ENCODE measurements around the gene WNT11.

DNA sequence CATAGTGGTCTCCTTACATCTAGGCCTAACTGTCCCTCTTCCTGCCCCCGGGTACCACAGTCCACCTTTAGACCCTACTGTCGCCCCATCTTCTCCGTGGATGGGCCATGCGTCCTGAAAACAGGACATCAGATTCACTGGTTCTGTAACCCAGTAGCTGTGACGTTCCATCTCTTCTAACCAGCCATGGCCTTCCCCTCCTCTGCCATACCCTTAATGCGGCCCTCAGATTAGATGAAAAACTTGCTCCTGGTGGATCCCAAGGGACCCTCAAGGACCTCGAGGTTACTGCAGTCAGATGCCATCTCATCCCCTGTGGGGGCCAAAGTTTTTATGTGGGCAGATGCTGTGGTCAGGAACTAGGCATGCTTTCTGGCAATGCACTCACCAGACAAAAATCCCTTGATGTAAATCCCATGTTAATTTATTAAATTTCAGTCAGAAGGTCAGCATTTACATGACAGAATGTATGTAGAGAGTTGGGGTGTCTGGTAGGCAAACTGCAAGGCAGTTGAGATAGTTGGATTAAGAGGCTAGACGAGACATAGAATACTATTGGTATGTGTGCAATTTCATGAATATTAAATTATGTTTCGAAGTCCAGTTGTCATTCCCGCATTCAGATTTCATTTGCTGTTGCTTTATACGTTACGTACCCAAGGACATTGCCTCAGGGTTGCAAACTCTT is 64.3 kb downstream of the WNT11 start:
- TF ChIP-seq, protein P1, sequence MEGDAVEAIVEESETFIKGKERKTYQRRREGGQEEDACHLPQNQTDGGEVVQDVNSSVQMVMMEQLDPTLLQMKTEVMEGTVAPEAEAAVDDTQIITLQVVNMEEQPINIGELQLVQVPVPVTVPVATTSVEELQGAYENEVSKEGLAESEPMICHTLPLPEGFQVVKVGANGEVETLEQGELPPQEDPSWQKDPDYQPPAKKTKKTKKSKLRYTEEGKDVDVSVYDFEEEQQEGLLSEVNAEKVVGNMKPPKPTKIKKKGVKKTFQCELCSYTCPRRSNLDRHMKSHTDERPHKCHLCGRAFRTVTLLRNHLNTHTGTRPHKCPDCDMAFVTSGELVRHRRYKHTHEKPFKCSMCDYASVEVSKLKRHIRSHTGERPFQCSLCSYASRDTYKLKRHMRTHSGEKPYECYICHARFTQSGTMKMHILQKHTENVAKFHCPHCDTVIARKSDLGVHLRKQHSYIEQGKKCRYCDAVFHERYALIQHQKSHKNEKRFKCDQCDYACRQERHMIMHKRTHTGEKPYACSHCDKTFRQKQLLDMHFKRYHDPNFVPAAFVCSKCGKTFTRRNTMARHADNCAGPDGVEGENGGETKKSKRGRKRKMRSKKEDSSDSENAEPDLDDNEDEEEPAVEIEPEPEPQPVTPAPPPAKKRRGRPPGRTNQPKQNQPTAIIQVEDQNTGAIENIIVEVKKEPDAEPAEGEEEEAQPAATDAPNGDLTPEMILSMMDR (IDR thresholded peaks at IDR 0.05): no peak
- TF ChIP-seq POLR2A (IDR thresholded peaks at IDR 0.05): no peak
